ENCODE data around the gene RCBTB1.
"Not testable (repeated sequence)": the region's sequence is repeated elsewhere in the genome, so short reads cannot be mapped to it uniquely, and the experiment has no call there.

RCBTB1 gene

GRCh38 chr13:49585220-49586157 is at the start of gene RCBTB1:
Gene RCBTB1, minus strand, starts transcription at chr13:49585558. Its CDS starts 18,279 bp downstream, at chr13:49567279.
- peak; percentile 3 to 46 for DNase-seq

GRCh38 chr13:49633710-49634109 is 48.4 kb upstream of the RCBTB1 start:
- DNase-seq: no peak

GRCh38 chr13:49632156-49632555 is 46.8 kb upstream of the RCBTB1 start:
- DNase-seq: no peak

- DNase-seq: no peak
Measured at GRCh38 chr13:49630580-49630979, 45.2 kb upstream of the RCBTB1 start.

- DNase-seq: no peak
Measured at GRCh38 chr13:49629947-49630346, 44.6 kb upstream of the RCBTB1 start.

GRCh38 chr13:49629196-49629938 is 44.0 kb upstream of the RCBTB1 start:
- no peak for DNase-seq

GRCh38 chr13:49627831-49628652 is 42.7 kb upstream of the RCBTB1 start, which contains the start of gene ARL11:
Gene ARL11, plus strand, starts transcription at chr13:49628507. Its CDS starts 1,941 bp downstream, at chr13:49630448.
- no peak for DNase-seq

- no peak for DNase-seq
Measured at GRCh38 chr13:49625392-49626079, 40.2 kb upstream of the RCBTB1 start.

GRCh38 chr13:49624229-49624628 is 38.9 kb upstream of the RCBTB1 start:
- DNase-seq: no peak

GRCh38 chr13:49622174-49622946 is 37.0 kb upstream of the RCBTB1 start:
- DNase-seq: no peak

- DNase-seq: no peak
Measured at GRCh38 chr13:49620170-49620621, 34.8 kb upstream of the RCBTB1 start.

- no peak for DNase-seq
Measured at GRCh38 chr13:49616676-49617065, 31.3 kb upstream of the RCBTB1 start.

- no peak for DNase-seq
Measured at GRCh38 chr13:49615836-49616675, 30.7 kb upstream of the RCBTB1 start.

- not testable (repeated sequence) for DNase-seq
Measured at GRCh38 chr13:49612042-49612441, 26.7 kb upstream of the RCBTB1 start.

GRCh38 chr13:49610176-49610575 is 24.8 kb upstream of the RCBTB1 start:
- DNase-seq: peak in 1 of 2 experiments; percentile 63

GRCh38 chr13:49608651-49609331 is 23.4 kb upstream of the RCBTB1 start:
- no peak for DNase-seq

- no peak for DNase-seq
Measured at GRCh38 chr13:49607761-49608160, 22.4 kb upstream of the RCBTB1 start.

- peak; percentile 47 to 72 for DNase-seq
Measured at GRCh38 chr13:49606747-49607648, 21.6 kb upstream of the RCBTB1 start.

GRCh38 chr13:49604570-49604969 is 19.2 kb upstream of the RCBTB1 start:
- DNase-seq: no peak
